BJ (cell line): ENCODE results near the gene PAEP. TPM values are rescaled to one million over a fixed set of nuclear protein-coding genes. Genes with fewer than 3 reads are reported as not detected.

Experiments used
- polyA plus RNA-seq: library from polyadenylated mRNA; depleted of rRNA; stranded (reverse); fragments of >200 nt; gene quantifications from 2 replicates; pipeline ENCODE4 v1.2.3, GENCODE V29; 2011; rRNA removed

The PAEP gene
- polyA plus RNA-seq, 1 experiment = not detected

Other genes with a start within 250 kb of the PAEP start
- 4.4 and 6.0 TPM in 2 replicates for gene PPP1R26, start 82.0 kb upstream of the PAEP start, polyA plus RNA-seq
- 54.6 and 102 TPM in 2 replicates for gene MRPS2, start 61.1 kb upstream of the PAEP start, polyA plus RNA-seq
- gene LCN1, start 40.3 kb upstream of the PAEP start, polyA plus RNA-seq = not detected in 2 replicates
- not detected in 2 replicates for gene OBP2A, start 15.6 kb upstream of the PAEP start, polyA plus RNA-seq
- not detected in 2 replicates for gene GLT6D1, start 77.8 kb downstream of the PAEP start, polyA plus RNA-seq
- gene LCN9, start 101.6 kb downstream of the PAEP start, polyA plus RNA-seq = not detected in 2 replicates
- not detected in 2 replicates for gene SOHLH1, start 137.7 kb downstream of the PAEP start, polyA plus RNA-seq
- not detected in 2 replicates for gene KCNT1, start 140.4 kb downstream of the PAEP start, polyA plus RNA-seq